HEK293 (cell line): Measurements from ENCODE around the gene SLC4A1.

Source experiments
- CTCF ChIA-PET: fragments of 350-600 bp; formaldehyde crosslinking; extraction: SDS; loops from one replicate; lab custom pipeline; 2021; ENCODE audit warnings: antibody characterized with exemption; lab: Yijun Ruan, JAX
- POLR2A ChIA-PET: fragments of 300-600 bp; formaldehyde crosslinking; extraction: SDS; loops from one replicate; lab custom pipeline; 2020; ENCODE audit warnings: antibody characterized with exemption, inconsistent platforms; lab: Yijun Ruan, JAX
- H3K27ac ChIP-seq: fragments of 200-500 bp; sonication (Bioruptor generic); 2 replicates; pipeline ENCODE4 v1.5.1; 2014; ENCODE audit warnings: low read depth, low read length, control low read depth, inconsistent platforms; ENCODE audit errors: extremely low read depth
- H3K36me3 ChIP-seq, 2 experiments: fragments of 200-500 bp in 1 of 2; sonication (Bioruptor generic) in 1 of 2; 1 replicate in 1 of 2; 2 replicates in 1 of 2; pipeline ENCODE4 v1.5.1; 2014 to 2017; ENCODE audit warnings: inconsistent platforms in 2 of 2, low read length in 2 of 2; ENCODE audit not compliant: control insufficient read depth in 2 of 2, insufficient read depth in 1 of 2
- H3K4me1 ChIP-seq: fragments of 200-500 bp; sonication (Bioruptor generic); 2 replicates; pipeline ENCODE4 v1.5.1; 2014; ENCODE audit warnings: mild to moderate bottlenecking, low read length, inconsistent platforms; ENCODE audit not compliant: control insufficient read depth, insufficient read depth
- H3K4me3 ChIP-seq: 2 replicates; pipeline ENCODE4 v1.5.1; 2011; ENCODE audit warnings: low read depth, mild to moderate bottlenecking, control low read depth, low read length, moderate library complexity
- H3K9me3 ChIP-seq: fragments of 200-500 bp; sonication (Bioruptor generic); 2 replicates; pipeline ENCODE4 v1.5.1; 2014; ENCODE audit warnings: low read depth, low read length, inconsistent platforms; ENCODE audit not compliant: control insufficient read depth, insufficient read depth
- GFI1B ChIP-seq: fragments of 450-650 bp; formaldehyde crosslinking; IDR thresholded peaks from 2 replicates; pipeline ENCODE4 v1.5.1; 2016; ENCODE audit warnings: missing biosample characterization, missing genetic modification characterization
- GLI2 ChIP-seq: fragments of 450-650 bp; formaldehyde crosslinking; IDR thresholded peaks from 2 replicates; pipeline ENCODE4; 2017; ENCODE audit warnings: missing biosample characterization, missing genetic modification characterization, low read depth, borderline replicate concordance
- HOXA7 ChIP-seq: sonication (generic); formaldehyde crosslinking; IDR thresholded peaks from 2 replicates; pipeline ENCODE4 v1.8.1; 2022; ENCODE audit warnings: missing genetic modification reagents, borderline replicate concordance
- ZFHX2 ChIP-seq: fragments of 450-650 bp; formaldehyde crosslinking; conservative IDR thresholded peaks from 2 replicates; pipeline ENCODE4 v1.5.1; 2016; ENCODE audit warnings: missing biosample characterization, missing genetic modification characterization
- ZNF114 ChIP-seq: fragments of 450-650 bp; formaldehyde crosslinking; IDR thresholded peaks from 2 replicates; pipeline ENCODE4 v1.5.0; 2017; ENCODE audit warnings: missing biosample characterization, missing genetic modification characterization
- ZNF155 ChIP-seq: fragments of 450-650 bp; formaldehyde crosslinking; IDR thresholded peaks from 2 replicates; pipeline ENCODE4 v1.5.1; 2016; ENCODE audit warnings: missing biosample characterization, missing genetic modification characterization
- ZNF473 ChIP-seq: fragments of 450-650 bp; formaldehyde crosslinking; IDR thresholded peaks from 2 replicates; pipeline ENCODE4 v1.5.1; 2017; ENCODE audit warnings: missing biosample characterization, missing genetic modification characterization
- ZNF501 ChIP-seq: fragments of 450-650 bp; formaldehyde crosslinking; IDR thresholded peaks from 2 replicates; pipeline ENCODE4 v1.5.1; 2016; ENCODE audit warnings: missing biosample characterization, missing genetic modification characterization
- ZNF521 ChIP-seq: fragments of 450-650 bp; formaldehyde crosslinking; IDR thresholded peaks from 2 replicates; pipeline ENCODE4 v1.5.1; 2017; ENCODE audit warnings: missing biosample characterization, mild to moderate bottlenecking, missing genetic modification characterization
- ZNF571 ChIP-seq: fragments of 450-650 bp; formaldehyde crosslinking; IDR thresholded peaks from 2 replicates; pipeline ENCODE4 v1.5.0; 2017; ENCODE audit warnings: missing biosample characterization, missing genetic modification characterization
- TF ChIP-seq, protein P1 (sequence below): fragments of 450-650 bp; formaldehyde crosslinking; IDR thresholded peaks from 2 replicates; pipeline ENCODE4 v1.5.1; 2016; ENCODE audit warnings: missing biosample characterization, missing genetic modification characterization
- TF ChIP-seq, protein P2 (sequence below): fragments of 450-650 bp; formaldehyde crosslinking; conservative IDR thresholded peaks from 2 replicates; pipeline ENCODE4 v1.5.1; 2016; ENCODE audit warnings: low read depth, missing biosample characterization, missing genetic modification characterization
- TF ChIP-seq, protein P3 (sequence below): fragments of 450-650 bp; formaldehyde crosslinking; IDR thresholded peaks from 2 replicates; pipeline ENCODE4 v1.5.1; 2016; ENCODE audit warnings: missing biosample characterization, missing genetic modification characterization
- TF ChIP-seq, protein P4 (sequence below): fragments of 450-650 bp; formaldehyde crosslinking; IDR thresholded peaks from 2 replicates; pipeline ENCODE4 v1.5.1; 2016; ENCODE audit warnings: missing biosample characterization, missing genetic modification characterization
- TF ChIP-seq, protein P5 (sequence below): fragments of 450-650 bp; formaldehyde crosslinking; IDR thresholded peaks from 2 replicates; pipeline ENCODE4 v1.5.1; 2016; ENCODE audit warnings: missing biosample characterization, missing genetic modification characterization
- TF ChIP-seq, protein P6 (sequence below): fragments of 450-650 bp; formaldehyde crosslinking; IDR thresholded peaks from 2 replicates; pipeline ENCODE4 v1.5.1; 2016; ENCODE audit warnings: missing biosample characterization, missing genetic modification characterization

Gene SLC4A1

DNA sequence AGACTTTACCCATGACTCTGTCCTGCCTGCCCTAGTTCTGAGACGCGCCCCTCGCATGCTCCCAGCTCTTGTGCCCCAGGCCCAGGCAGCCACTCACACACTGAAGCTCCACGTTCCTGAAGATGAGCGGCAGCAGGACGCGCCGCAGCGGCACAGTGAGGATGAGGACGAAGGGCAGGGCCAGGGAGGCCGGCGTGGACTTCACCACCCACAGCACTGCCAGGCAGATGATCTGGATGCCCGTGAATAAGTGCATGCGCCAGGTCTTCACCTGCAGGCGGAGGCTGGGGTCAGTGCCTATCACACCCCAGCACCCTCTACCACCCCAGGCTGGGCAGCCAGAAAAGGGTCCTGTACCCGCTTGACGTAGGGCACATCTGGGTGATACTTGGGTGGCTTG is 16.9 kb downstream of the SLC4A1 start (continued):
- TF ChIP-seq, protein P1, sequence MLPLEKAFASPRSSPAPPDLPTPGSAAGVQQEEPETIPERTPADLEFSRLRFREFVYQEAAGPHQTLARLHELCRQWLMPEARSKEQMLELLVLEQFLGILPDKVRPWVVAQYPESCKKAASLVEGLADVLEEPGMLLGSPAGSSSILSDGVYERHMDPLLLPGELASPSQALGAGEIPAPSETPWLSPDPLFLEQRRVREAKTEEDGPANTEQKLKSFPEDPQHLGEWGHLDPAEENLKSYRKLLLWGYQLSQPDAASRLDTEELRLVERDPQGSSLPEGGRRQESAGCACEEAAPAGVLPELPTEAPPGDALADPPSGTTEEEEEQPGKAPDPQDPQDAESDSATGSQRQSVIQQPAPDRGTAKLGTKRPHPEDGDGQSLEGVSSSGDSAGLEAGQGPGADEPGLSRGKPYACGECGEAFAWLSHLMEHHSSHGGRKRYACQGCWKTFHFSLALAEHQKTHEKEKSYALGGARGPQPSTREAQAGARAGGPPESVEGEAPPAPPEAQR, result no peak
- TF ChIP-seq ZNF473 (tag by site-specific recombination), result no peak

DNA sequence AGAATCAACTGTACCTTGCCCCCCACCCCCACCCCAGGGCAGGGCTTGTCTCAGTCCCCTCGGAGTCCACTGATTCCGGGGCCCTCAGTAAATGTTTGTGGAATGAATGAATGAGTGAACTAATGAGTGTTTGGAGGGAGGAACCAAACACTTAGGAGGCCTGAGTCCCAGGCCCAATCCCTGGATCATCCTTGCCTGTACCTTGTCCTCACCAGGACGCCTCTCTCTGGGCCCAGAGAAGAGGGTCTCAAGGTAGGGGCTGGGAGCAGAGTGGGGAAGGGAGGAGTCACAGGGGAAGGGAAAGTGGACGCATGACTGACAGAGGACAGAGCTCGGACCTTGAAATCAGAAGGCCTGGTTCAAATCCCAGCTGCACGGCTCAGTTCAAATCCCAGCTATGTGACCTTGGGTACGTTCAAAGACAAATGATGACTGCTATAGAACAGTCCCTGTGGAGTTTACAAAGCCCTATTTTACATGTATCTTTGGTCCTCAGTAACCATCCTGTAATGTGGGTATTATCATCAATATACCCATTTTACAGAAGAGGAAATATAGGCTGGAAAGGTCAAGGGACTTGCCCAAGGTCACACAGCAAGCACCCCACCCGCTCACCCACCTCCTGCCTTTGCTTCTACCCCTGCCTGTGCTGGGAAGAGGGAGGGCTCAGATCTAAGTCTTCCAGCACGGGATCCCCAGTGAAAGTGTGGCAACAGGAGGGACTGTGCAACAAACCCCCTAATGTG is 18.3 kb downstream of the SLC4A1 start:
- ChIA-PET POLR2A (no interaction called here), CTCF (no interaction called here)
- Histone ChIP-seq H3K27ac (no peak overlapping the region), H3K9me3 (no peaks in the 10 kb centered on the region), H3K36me3 (no peaks in the 10 kb centered on the region), H3K4me3 (no peak overlapping the region), H3K4me1 (0 out of 2 replicates have a peak, but pooled peaks cover 2% of the 10 kb centered on the region)
- no peak for TF ChIP-seq ZNF501 (tag by site-specific recombination)
- TF ChIP-seq, protein P2, sequence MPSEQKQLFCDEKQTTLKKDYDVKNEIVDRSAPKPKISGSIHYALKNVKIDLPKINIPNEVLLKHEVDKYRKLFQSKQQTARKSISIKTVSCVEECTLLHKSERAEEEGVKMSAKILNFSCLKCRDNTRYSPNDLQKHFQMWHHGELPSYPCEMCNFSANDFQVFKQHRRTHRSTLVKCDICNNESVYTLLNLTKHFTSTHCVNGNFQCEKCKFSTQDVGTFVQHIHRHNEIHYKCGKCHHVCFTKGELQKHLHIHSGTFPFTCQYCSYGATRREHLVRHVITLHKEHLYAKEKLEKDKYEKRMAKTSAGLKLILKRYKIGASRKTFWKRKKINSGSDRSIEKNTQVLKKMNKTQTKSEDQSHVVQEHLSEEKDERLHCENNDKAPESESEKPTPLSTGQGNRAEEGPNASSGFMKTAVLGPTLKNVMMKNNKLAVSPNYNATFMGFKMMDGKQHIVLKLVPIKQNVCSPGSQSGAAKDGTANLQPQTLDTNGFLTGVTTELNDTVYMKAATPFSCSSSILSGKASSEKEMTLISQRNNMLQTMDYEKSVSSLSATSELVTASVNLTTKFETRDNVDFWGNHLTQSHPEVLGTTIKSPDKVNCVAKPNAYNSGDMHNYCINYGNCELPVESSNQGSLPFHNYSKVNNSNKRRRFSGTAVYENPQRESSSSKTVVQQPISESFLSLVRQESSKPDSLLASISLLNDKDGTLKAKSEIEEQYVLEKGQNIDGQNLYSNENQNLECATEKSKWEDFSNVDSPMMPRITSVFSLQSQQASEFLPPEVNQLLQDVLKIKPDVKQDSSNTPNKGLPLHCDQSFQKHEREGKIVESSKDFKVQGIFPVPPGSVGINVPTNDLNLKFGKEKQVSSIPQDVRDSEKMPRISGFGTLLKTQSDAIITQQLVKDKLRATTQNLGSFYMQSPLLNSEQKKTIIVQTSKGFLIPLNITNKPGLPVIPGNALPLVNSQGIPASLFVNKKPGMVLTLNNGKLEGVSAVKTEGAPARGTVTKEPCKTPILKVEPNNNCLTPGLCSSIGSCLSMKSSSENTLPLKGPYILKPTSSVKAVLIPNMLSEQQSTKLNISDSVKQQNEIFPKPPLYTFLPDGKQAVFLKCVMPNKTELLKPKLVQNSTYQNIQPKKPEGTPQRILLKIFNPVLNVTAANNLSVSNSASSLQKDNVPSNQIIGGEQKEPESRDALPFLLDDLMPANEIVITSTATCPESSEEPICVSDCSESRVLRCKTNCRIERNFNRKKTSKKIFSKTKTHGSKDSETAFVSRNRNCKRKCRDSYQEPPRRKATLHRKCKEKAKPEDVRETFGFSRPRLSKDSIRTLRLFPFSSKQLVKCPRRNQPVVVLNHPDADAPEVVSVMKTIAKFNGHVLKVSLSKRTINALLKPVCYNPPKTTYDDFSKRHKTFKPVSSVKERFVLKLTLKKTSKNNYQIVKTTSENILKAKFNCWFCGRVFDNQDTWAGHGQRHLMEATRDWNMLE (tag by site-specific recombination), result no peak
- no peak for TF ChIP-seq HOXA7 (CRISPR knock-in tag)
- TF ChIP-seq, protein P3, sequence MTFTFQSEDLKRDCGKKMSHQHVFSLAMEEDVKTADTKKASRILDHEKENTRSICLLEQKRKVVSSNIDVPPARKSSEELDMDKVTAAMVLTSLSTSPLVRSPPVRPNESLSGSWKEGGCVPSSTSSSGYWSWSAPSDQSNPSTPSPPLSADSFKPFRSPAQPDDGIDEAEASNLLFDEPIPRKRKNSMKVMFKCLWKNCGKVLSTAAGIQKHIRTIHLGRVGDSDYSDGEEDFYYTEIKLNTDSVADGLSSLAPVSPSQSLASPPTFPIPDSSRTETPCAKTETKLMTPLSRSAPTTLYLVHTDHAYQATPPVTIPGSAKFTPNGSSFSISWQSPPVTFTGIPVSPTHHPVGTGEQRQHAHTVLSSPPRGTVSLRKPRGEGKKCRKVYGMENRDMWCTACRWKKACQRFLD (tag by site-specific recombination), result no peak
- TF ChIP-seq ZNF521 (tag by site-specific recombination), result no peak
- no peak for TF ChIP-seq GFI1B (tag by site-specific recombination)
- TF ChIP-seq ZNF571, result no peak
- TF ChIP-seq, protein P4, sequence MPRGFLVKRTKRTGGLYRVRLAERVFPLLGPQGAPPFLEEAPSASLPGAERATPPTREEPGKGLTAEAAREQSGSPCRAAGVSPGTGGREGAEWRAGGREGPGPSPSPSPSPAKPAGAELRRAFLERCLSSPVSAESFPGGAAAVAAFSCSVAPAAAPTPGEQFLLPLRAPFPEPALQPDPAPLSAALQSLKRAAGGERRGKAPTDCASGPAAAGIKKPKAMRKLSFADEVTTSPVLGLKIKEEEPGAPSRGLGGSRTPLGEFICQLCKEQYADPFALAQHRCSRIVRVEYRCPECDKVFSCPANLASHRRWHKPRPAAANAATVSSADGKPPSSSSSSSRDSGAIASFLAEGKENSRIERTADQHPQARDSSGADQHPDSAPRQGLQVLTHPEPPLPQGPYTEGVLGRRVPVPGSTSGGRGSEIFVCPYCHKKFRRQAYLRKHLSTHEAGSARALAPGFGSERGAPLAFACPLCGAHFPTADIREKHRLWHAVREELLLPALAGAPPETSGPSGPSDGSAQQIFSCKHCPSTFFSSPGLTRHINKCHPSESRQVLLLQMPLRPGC (tag by site-specific recombination), result no peak
- no peak for TF ChIP-seq ZFHX2
- no peak for TF ChIP-seq ZNF114 (tag by site-specific recombination)
- no peak for TF ChIP-seq ZNF155 (tag by site-specific recombination)
- TF ChIP-seq, protein P5, sequence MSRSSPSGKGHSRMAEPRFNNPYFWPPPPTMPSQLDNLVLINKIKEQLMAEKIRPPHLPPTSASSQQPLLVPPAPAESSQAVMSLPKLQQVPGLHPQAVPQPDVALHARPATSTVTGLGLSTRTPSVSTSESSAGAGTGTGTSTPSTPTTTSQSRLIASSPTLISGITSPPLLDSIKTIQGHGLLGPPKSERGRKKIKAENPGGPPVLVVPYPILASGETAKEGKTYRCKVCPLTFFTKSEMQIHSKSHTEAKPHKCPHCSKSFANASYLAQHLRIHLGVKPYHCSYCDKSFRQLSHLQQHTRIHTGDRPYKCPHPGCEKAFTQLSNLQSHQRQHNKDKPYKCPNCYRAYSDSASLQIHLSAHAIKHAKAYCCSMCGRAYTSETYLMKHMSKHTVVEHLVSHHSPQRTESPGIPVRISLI (tag by site-specific recombination), result no peak
- TF ChIP-seq, protein P6, sequence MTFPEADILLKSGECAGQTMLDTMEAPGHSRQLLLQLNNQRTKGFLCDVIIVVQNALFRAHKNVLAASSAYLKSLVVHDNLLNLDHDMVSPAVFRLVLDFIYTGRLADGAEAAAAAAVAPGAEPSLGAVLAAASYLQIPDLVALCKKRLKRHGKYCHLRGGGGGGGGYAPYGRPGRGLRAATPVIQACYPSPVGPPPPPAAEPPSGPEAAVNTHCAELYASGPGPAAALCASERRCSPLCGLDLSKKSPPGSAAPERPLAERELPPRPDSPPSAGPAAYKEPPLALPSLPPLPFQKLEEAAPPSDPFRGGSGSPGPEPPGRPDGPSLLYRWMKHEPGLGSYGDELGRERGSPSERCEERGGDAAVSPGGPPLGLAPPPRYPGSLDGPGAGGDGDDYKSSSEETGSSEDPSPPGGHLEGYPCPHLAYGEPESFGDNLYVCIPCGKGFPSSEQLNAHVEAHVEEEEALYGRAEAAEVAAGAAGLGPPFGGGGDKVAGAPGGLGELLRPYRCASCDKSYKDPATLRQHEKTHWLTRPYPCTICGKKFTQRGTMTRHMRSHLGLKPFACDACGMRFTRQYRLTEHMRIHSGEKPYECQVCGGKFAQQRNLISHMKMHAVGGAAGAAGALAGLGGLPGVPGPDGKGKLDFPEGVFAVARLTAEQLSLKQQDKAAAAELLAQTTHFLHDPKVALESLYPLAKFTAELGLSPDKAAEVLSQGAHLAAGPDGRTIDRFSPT, result no peak
- TF ChIP-seq GLI2 (tag by site-specific recombination), result no peak
